BE2C (cell line): ENCODE measurements around the gene NUDCD2.

Experiments used
- DNase-seq: peaks from one replicate; pipeline ENCODE4 v3.0.0-alpha.2; 2020
- H3K27me3 ChIP-seq: fragments of 250-450 bp; sonication (Bioruptor Pico); 2 replicates; pipeline ENCODE4 v1.5.1; 2020; ENCODE audit warnings: mild to moderate bottlenecking
- H3K36me3 ChIP-seq: fragments of 250-450 bp; sonication (Bioruptor Pico); 2 replicates; pipeline ENCODE4 v1.5.1; 2020; ENCODE audit warnings: mild to moderate bottlenecking
- H3K4me1 ChIP-seq: fragments of 250-450 bp; sonication (Bioruptor Pico); 2 replicates; pipeline ENCODE4 v1.5.1; 2020
- H3K4me3 ChIP-seq: 2 replicates; pipeline ENCODE4 v1.5.1; 2011; ENCODE audit warnings: low read depth, low read length
- H3K9me3 ChIP-seq: fragments of 250-450 bp; sonication (Bioruptor Pico); 2 replicates; pipeline ENCODE4 v1.5.1; 2020
- TF ChIP-seq, protein P1 (sequence below): IDR thresholded peaks from 2 replicates; pipeline ENCODE4 v1.5.1; 2012; ENCODE audit warnings: mild to moderate bottlenecking, low read depth, low read length

NUDCD2 gene

GRCh38 chr5:163505368-163506094 is 45.6 kb upstream of the NUDCD2 start, which contains the start of gene MAT2B:
Gene MAT2B (plus strand): TSS chr5:163505619. CDS start chr5:163505687, 68 bp downstream.
- no peaks in the 10 kb centered on the region for H3K27me3 ChIP-seq
- peak; percentile 96 for DNase-seq
- H3K4me1 ChIP-seq, result no peaks in the 10 kb centered on the region
- no peaks in the 10 kb centered on the region for H3K9me3 ChIP-seq
- no peaks in the 10 kb centered on the region; the same call in 1 of the 2 replicates for H3K36me3 ChIP-seq
- peak within 1 kb of the TSS; percentile 98 for H3K4me3 ChIP-seq
- TF ChIP-seq, protein P1, sequence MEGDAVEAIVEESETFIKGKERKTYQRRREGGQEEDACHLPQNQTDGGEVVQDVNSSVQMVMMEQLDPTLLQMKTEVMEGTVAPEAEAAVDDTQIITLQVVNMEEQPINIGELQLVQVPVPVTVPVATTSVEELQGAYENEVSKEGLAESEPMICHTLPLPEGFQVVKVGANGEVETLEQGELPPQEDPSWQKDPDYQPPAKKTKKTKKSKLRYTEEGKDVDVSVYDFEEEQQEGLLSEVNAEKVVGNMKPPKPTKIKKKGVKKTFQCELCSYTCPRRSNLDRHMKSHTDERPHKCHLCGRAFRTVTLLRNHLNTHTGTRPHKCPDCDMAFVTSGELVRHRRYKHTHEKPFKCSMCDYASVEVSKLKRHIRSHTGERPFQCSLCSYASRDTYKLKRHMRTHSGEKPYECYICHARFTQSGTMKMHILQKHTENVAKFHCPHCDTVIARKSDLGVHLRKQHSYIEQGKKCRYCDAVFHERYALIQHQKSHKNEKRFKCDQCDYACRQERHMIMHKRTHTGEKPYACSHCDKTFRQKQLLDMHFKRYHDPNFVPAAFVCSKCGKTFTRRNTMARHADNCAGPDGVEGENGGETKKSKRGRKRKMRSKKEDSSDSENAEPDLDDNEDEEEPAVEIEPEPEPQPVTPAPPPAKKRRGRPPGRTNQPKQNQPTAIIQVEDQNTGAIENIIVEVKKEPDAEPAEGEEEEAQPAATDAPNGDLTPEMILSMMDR, result peak; percentile 46

- Histone ChIP-seq H3K27me3 (no peaks in the 10 kb centered on the region), H3K4me3 (peak overlapping the region; percentile 98), H3K36me3 (no peaks in the 10 kb centered on the region; the same call in 1 of the 2 replicates), H3K4me1 (no peaks in the 10 kb centered on the region), H3K9me3 (no peaks in the 10 kb centered on the region)
- DNase-seq, result no peak
- TF ChIP-seq, protein P1, result no peak
Measured at GRCh38 chr5:163505049-163505367, 45.1 kb upstream of the NUDCD2 start.

- H3K27me3 ChIP-seq, result no peaks in the 10 kb centered on the region
- TF ChIP-seq, protein P1, result no peak
- H3K36me3 ChIP-seq, result no peaks in the 10 kb centered on the region; the same call in 1 of the 2 replicates
- H3K9me3 ChIP-seq, result no peaks in the 10 kb centered on the region
- peak; percentile 14 for DNase-seq
- peak overlapping the region; percentile 98 for H3K4me3 ChIP-seq
- no peaks in the 10 kb centered on the region for H3K4me1 ChIP-seq
Measured at GRCh38 chr5:163504079-163504931, 44.4 kb upstream of the NUDCD2 start.

DNA sequence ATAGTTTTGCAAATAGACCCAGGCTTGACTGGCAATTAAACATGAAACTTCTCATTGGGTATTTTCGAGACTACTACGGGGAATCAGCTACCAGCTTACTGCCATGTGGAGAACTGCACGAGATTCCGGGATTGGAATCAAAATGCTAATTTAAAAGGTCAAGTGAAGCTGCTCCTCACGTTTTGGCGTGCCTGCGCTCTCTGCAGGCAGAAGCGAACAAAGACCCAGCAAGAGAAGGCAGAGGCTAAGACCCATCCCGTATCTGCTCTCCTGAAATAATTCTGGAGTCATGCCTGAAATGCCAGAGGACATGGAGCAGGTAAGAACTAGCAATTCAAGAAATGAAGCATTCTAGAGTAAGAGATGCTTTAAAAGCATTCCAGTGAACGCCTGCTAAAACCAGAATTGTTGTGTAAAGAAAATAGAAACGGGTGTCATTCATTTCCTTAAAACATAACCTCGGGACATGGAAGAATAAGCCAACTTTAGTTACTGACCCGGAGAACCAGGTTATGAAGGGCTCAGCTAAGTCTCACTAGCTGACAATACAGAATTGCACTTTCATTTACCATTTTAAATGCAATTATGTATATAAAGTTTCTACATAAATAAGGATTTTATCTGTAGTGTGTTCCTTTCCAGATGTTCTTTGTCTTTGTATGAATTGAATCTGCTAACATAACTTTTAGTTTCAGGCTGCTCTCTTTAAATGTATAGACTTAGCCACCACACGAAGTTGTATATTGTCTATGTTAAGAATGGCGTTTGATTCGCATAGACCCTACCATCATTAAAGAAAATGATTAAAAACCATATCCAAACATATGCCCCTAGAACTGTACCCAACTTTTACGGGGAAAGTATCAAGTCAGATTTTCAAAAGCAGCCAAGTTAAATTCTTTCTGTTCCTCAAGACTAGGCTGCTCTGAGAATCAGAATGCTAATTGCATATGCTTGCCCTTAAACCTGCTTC is 43.5 kb upstream of the NUDCD2 start:
- TF ChIP-seq, protein P1, result peak; percentile 39
- peak overlapping the region; percentile 98 for H3K4me3 ChIP-seq
- DNase-seq, result peak; percentile 45
- H3K4me1 ChIP-seq, result no peaks in the 10 kb centered on the region
- H3K27me3 ChIP-seq, result no peaks in the 10 kb centered on the region
- no peaks in the 10 kb centered on the region for H3K36me3 ChIP-seq
- H3K9me3 ChIP-seq, result no peaks in the 10 kb centered on the region

GRCh38 chr5:163502521-163502920 is 42.6 kb upstream of the NUDCD2 start:
- DNase-seq, result no peak
- no peak overlapping the region; the same call in 1 of the 2 replicates for H3K4me3 ChIP-seq
- no peaks in the 10 kb centered on the region for H3K36me3 ChIP-seq
- no peaks in the 10 kb centered on the region for H3K27me3 ChIP-seq
- H3K4me1 ChIP-seq, result no peaks in the 10 kb centered on the region
- H3K9me3 ChIP-seq, result no peaks in the 10 kb centered on the region
- TF ChIP-seq, protein P1, result no peak
